ENCODE measurements around the gene ORM1. TPM values are rescaled to one million over a fixed set of nuclear protein-coding genes. Genes with fewer than 3 reads are reported as not detected.
"Not testable (repeated sequence)": the region's sequence is repeated elsewhere in the genome, so short reads cannot be mapped to it uniquely, and the experiment has no call there.

Gene ORM1
- total RNA-seq, 1 donor from 2014 or later, result not detected

DNA sequence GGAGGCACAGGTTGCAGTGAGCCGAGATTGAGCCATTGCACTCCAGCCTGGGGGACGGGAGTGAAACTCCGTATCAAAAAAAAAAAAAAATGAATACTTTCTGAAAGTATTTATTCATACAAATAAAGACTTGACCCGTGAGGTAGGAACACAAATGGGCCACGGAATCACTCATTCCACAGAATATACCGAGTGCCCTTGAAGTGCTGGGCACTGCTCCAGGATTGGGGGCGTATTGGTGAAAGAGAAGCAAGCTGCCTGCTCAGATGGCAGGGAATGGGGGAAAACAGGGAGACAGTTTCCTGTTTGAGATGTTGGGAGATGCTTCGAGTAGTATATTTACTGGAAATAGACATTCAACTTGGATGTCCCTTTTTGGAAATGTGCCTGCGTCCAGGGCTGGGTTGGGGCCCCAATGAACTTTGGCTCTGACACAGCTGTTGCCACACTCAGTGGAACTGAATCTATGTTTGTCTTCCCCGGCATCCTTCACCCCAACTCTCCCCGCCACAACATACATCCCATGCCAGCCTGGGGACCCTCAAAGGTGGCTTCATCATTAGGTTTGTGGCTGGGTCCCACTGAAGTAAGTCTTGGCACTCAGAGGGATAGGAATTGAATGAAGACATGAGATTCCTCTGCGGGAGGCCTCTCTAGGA is 609 bp upstream of the ORM1 start:
- DNase-seq (ENCODE audit: low read depth), result not testable (repeated sequence)

DNA sequence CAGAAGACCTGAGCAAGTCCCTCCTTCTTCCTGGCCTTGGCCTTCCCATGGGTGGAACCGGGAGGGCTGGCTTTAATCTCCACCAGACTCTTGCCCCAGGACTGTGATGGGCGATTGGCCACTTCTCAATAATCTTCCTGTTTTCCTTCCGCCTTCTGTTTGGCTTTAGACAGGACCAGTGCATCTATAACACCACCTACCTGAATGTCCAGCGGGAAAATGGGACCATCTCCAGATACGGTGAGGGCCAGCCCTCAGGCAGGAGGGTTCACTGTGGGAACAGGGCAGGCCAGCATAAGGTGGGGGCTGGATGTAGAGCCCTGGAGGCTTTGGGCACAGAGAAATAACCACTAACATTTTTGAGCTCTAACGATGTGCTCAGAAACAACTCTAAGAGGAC is 951 bp downstream of the ORM1 start:
- not testable (repeated sequence) for DNase-seq (ENCODE audit: low read depth)

DNA sequence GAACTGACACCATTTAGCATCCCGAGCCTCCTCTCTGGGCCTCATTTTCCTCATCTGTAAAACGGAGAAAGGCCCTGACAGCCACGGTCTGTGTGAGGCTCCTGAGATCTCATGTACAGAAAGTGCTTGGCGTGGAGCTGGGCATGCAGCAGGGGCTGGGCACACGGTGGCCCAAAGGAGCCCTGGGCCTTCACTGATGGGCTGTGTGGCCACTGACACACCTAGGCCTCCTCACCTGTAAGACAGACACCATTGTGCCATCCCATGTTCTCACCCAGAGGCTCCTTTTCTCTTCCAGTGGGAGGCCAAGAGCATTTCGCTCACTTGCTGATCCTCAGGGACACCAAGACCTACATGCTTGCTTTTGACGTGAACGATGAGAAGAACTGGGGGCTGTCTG is 1.6 kb downstream of the ORM1 start:
- DNase-seq (ENCODE audit: low read depth), result no peak

DNA sequence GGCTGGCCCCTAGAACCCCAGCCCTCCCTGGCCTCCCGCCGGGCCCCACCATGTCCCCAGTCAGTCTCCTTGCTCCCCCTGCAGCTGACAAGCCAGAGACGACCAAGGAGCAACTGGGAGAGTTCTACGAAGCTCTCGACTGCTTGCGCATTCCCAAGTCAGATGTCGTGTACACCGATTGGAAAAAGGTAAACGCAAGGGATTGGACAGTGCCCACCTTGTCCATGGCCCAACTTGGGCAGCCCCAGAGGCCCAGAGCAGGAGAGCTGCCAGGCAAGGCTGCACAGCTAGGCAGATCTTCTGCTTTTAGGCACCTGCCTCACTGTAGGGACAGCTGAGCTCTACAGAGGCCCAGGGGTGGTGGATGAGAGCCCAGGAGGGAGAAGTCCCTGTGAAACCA is 2.1 kb downstream of the ORM1 start:
- not testable (repeated sequence) for DNase-seq (ENCODE audit: low read depth)

DNA sequence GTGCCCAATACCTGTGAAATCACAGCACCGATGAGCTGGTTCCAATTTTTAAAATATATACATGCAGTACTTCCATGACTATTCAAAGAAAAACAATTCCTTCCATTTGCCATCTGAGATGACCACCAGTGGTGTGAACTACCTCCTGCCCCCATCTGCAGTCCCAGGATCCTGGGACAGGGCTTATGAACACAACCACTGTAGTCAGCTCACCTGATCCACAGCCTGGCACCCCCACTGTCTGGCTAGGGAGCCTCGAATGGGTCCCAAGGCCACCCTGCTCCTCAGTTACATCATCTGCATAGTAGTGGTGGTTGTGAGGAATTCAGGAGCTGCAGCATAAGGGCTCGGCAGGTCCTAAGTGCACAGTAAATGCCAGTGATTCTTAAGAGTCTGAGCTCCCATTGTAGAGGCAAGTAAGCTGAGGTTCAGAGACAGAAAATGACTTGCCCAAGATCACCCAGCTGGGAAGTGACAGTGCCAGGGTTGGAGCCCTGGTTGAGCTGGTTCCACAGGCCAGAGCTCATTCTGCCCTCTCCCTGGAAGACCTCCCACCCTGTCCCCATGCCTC is 2.9 kb downstream of the ORM1 start:
- not testable (repeated sequence) for DNase-seq (ENCODE audit: low read depth)

DNA sequence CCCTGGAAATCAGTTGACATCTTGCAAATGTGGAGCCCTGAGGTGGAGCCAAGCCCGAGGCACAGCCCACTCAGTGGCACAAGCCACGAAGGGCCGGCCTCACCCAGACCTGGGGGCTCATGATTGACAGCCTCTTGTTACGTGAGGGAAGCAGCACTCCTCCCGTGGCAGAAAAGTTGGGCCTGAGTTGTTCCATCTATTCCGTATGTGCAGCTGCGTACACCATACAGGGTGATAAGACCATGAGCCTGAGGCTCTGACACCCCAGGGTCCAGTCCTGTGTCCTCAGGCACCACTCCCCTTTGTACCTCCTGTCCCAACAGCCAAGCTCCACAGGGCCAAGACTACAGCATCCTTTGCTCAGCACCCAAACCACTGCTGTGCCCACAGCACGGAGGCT is 4.9 kb downstream of the ORM1 start:
- DNase-seq (ENCODE audit: low read depth), result no peak

DNA sequence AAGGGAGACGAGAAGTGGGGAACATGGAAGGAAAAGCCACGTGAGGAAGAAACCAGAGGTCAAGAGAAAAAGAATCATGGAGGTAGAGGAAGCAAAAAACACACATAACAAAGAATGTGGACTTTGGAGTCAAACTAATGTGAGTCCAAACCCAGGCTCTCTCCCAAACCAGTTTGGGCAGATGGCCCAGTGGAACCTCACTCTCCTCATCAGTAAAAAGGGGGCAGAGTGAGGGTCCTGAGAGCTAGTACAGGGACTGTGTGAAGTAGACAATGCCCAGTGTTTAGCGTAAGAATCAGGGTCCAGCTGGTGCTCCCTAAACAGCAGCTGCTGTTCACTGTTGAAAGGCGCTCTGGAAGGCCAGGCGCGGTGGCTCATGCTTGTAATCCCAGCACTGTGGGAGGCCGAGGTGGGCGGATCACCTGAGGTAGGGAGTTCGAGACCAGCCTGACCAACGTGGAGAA is 5.5 kb downstream of the ORM1 start:
- DNase-seq (ENCODE audit: low read depth), result not testable (repeated sequence)

DNA sequence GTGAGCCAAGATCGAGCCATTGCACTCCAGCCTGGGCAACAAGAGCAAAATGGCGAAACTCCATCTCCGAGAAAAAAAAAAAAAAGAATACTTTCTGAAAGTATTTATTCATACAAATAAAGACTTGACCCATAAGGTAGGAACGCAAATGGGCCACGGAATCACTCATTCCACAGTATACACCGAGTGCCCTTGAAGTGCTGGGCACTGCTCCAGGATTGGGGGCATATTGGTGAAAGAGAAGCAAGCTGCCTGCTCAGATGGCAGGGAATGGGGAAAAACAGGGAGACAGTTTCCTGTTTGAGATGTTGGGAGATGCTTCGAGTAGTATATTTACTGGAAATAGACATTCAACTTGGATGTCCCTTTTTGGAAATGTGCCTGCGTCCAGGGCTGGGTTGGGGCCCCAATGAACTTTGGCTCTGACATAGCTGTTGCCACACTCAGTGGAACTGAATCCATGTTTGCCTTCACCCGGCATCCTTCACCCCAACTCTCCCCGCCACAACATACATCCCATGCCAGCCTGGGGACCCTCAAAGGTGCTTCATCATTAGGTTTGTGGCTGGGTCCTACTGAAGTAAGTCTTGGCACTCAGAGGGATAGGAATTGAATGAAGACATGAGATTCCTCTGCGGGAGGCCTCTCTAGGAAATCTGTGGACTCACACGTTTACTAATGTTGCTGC is 6.2 kb downstream of the ORM1 start:
- not testable (repeated sequence) for DNase-seq (ENCODE audit: low read depth)

DNA sequence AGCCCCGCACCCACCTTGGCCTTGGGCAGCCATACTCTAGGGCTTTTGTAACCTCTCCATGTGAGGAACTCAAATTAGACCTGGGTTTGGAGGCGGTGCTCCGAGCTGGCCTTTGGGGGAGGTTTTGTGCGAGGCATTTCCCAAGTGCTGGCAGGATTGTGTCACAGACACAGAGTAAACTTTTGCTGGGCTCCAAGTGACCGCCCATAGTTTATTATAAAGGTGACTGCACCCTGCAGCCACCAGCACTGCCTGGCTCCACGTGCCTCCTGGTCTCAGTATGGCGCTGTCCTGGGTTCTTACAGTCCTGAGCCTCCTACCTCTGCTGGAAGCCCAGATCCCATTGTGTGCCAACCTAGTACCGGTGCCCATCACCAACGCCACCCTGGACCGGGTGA is 6.7 kb downstream of the ORM1 start, which contains the start of gene ORM2:
ORM2 (plus strand) TSS at position 245 of the 398 bp plus-strand sequence; CDS start at position 281, 36 bp downstream.
- DNase-seq (ENCODE audit: low read depth), result not testable (repeated sequence)

DNA sequence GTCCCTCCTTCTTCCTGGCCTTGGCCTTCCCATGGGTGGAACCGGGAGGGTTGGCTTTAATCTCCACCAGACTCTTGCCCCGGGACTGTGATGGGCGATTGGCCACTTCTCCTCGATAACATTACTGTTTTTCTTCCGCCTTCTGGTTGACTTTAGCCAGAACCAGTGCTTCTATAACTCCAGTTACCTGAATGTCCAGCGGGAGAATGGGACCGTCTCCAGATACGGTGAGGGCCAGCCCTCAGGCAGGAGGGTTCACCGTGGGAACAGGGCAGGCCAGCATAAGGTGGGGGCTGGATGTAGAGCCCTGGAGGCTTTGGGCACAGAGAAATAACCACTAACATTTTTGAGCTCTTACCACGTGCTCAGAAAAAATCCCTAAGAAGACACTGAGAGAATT is 7.7 kb downstream of the ORM1 start:
- DNase-seq (ENCODE audit: low read depth), result no peak

DNA sequence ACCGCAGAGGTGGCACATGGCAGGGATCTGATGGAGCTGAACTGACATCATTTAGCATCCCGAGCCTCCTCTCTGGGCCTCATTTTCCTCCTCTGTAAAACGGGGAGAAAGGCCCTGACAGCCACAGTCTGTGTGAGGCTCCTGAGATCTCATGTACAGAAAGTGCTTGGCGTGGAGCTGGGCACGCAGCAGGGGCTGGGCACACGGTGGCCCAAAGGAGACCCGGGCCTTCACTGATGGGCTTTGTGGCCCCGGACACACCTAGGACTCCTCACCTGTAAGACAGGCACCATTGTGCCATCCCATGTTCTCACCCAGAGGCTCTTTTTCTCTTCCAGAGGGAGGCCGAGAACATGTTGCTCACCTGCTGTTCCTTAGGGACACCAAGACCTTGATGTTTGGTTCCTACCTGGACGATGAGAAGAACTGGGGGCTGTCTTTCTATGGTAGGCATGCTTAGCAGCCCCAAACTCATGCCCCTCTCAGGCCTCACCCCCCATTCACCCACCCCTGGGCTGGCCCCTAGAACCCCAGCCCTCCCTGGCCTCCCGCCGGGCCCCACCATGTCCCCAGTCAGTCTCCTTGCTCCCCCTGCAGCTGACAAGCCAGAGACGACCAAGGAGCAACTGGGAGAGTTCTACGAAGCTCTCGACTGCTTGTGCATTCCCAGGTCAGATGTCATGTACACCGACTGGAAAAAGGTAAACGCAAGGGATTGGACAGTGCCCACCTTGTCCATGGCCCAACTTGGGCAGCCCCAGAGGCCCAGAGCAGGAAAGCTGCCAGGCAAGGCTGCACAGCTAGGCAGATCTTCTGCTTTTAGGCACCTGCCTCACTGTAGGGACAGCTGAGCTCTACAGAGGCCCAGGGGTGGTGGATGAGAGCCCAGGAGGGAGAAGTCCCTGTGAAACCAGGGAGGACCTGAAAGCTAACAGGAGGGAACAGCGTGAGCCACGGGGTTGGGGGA is 8.6 kb downstream of the ORM1 start:
- not testable (repeated sequence) for DNase-seq (ENCODE audit: low read depth)

DNA sequence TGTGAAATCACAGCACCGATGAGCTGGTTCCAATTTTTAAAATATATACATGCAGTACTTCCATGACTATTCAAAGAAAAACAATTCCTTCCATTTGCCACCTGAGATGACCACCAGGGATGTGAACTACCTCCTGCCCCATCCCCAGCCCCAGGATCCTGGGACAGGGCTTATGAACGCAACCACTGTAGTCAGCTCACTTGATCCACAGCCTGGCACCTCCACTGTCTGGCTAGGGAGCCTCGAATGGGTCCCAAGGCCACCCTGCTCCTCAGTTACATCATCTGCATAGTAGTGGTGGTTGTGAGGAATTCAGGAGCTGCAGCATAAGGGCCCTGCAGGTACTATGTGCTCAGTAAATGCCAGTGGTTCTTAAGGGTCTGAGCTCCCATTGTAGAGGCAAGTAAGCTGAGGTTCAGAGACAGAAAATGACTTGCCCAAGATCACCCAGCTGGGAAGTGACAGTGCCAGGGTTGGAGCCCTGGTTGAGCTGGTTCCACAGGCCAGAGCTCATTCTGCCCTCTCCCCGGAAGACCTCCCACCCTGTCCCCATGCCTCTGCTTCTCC is 9.7 kb downstream of the ORM1 start:
- not testable (repeated sequence) for DNase-seq (ENCODE audit: low read depth)

DNA sequence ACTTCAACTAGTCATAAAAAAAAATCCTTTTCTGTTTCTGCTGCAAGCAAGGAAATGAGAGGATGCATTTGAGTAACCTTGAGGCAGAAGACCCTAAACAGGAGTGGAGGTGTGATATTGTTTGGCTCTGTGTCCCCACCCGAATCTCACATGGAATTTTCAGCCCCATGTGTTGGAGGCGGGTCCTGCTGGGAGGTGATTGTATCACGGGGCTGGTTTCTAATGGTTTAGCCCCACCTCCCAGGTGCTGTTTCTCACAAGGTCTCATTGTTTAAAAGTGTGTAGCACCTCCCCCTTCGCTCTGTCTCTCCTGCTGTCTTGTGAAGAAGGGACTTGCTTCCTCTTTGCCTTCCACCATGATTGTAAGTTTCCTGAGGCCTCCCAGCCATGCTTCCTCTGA is 10.8 kb downstream of the ORM1 start:
- DNase-seq (ENCODE audit: low read depth), result not testable (repeated sequence)

DNA sequence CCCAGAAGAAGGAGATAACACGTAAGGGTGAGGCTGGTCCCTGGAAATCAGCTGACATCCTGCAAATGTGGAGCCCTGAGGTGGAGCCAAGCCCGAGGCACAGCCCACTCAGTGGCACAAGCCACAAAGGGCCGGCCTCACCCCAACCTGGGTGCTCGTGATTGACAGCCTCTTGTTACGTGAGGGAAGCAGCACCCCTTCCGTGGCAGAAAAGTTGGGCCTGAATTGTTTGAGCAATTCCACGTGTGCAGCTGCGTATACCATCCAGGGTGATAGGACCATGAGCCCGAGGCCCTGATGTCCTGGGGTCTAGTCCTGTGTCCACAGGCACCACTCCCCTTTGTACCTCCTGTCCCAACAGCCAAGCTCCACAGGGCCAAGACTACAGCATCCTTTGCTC is 11.6 kb downstream of the ORM1 start:
- no peak for DNase-seq (ENCODE audit: low read depth)

DNA sequence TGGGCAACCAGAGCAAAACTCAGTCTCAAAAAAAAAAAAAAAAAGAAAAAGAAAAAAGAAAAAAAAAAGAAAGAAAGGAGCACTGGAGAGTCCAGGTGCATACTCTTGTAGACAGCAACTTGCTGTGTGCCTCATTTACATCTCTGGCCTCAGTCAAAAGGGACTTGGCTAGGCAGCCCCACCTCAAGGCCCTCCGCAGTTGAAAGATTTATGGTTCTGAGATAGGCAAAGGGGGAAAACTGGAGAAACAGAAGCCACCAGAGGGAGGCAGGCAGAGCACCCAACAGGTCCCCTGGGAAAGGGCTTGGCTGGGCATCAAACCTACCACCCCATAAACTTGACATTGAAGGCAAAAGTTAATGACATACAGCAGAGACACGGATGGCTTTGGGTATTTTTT is 12.8 kb downstream of the ORM1 start:
- DNase-seq (ENCODE audit: low read depth), result no peak

DNA sequence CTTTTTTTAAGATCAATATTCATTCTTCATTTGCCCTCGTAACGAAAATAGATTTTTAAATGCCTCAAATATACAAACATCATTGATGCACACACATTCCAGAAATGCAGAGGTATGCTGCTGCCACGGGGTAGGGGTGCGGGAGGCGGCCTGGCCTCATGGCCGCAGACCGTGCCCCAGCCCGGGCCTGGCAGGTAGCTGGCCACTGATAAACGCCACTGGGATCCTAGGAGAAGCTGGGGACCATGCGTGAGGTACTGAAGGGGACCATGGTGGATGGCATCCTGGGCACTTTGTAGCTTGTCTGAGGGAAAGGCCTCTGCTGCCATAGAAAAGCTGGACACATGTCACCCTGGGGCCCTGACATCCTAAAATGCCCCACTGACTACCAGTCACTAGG is 13.3 kb downstream of the ORM1 start:
- no peak for DNase-seq (ENCODE audit: low read depth)

DNA sequence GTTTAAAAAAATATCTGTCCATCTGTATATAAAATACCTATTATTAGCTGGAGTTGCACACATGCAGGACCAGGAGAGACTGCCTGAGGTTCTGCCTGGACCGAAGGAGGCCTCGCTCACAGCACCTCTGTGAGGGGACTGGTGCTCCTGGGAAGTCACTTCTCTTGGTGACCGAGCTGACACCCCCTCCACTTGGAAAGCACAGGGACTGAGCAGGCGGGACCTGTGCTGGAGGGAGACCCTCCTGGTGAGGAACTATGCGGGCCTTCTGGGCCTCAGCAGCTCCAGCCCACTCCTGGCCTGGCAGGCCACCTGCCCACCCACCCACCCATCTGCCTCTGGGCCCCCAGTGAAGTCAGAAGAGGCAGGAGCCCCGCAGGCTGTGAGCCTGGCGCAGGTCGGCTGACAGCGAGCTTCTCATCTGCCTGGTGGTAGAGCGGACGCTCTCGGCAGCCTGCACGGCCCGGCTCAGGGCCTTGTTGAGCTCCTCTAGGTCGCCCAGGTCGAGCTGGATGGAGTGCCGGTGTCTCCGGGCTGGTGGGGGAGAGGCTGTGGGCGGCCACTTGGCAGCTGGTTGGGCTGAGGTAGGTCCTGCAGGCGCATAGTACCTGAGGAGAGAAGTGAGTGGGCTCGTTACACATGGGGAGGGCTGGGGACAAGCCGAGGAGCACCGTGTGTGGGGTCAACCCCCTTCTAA is 13.9 kb downstream of the ORM1 start:
- no peak for DNase-seq (ENCODE audit: low read depth)

DNA sequence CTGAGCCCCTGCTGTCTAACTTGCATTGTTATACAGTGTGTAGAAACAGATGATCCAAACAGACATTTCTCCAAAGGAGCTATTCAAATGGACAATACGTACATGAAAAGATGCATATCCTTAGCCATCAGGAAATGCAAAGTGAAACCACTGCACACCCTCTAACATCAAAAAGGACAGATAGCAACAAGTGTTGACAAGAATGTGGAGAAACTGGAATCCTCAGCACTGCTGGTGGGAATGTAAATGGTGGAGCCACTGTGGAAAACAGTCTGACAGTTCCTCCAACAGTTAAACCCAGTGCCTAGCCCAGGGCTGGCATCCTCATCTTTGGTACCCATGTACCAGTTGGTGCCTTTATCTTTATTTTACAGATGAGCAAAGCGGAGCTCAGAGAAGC is 15.3 kb downstream of the ORM1 start:
- DNase-seq (ENCODE audit: low read depth), result no peak

DNA sequence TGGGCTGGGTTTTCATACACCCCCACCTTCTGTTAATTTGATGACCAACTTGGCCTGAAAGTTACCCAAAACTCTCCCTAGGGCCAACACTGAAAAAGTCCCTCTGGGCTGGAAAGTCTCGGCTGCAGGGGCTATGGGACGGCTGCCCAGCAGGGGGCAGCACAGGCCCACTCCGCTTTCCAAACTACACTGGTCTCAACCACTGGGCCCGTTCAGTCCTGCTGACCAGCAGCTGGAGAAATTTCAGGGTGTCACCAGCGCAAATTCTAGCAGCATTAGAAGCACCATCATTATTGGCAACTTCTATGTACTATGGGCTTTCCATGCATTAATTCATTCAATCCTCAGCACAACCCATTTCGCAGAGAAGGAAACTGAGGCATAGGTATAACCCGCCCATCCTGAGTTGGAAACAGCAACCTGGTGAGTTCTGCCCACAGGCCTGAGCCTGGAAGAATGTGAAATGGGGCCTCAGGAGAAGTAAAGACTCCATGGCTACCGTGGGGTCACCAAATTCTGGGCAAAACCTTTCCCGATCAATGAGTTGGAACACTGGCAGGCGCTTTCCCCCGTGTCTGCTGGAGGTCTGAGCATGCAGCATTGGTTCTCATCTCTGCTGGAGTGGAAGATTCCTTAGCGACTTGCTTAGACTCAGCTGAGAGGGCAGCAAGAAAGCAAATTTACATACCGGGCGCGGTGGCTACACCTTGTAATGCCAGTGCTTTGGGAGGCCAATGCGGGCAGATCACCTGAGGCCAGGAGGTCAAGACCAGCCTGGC is 16.4 kb downstream of the ORM1 start:
- peak; percentile 56 for DNase-seq (ENCODE audit: low read depth)
